Astrocyte of the spinal cord (primary cell): ENCODE results near the gene ZNF680.

Experiments
- DNase-seq: peaks from one replicate; pipeline ENCODE4 v3.0.0; 2011; ENCODE audit warnings: low read depth, low spot score
- H3K4me3 ChIP-seq: 2 replicates; pipeline ENCODE4 v1.5.1; 2011; ENCODE audit warnings: low read depth, mild to moderate bottlenecking, low read length, moderate library complexity
- in situ Hi-C: cut with HindIII; loops from 2 replicates; pipeline ENCODE4 v1.10.0; 2017; ENCODE audit warnings: low sequenced_read_pairs
- TF ChIP-seq, protein P1 (sequence below): IDR thresholded peaks from 2 replicates; pipeline ENCODE4 v1.5.1; 2012; ENCODE audit warnings: low read depth, mild to moderate bottlenecking, low read length, inconsistent platforms

Gene ZNF680

GRCh38 chr7:64603271-64603670 is 40.4 kb upstream of the ZNF680 start:
- in situ Hi-C loops = no loop called here
- TF ChIP-seq, protein P1, sequence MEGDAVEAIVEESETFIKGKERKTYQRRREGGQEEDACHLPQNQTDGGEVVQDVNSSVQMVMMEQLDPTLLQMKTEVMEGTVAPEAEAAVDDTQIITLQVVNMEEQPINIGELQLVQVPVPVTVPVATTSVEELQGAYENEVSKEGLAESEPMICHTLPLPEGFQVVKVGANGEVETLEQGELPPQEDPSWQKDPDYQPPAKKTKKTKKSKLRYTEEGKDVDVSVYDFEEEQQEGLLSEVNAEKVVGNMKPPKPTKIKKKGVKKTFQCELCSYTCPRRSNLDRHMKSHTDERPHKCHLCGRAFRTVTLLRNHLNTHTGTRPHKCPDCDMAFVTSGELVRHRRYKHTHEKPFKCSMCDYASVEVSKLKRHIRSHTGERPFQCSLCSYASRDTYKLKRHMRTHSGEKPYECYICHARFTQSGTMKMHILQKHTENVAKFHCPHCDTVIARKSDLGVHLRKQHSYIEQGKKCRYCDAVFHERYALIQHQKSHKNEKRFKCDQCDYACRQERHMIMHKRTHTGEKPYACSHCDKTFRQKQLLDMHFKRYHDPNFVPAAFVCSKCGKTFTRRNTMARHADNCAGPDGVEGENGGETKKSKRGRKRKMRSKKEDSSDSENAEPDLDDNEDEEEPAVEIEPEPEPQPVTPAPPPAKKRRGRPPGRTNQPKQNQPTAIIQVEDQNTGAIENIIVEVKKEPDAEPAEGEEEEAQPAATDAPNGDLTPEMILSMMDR = no peak
- no peak for DNase-seq
- H3K4me3 ChIP-seq = no peak overlapping the region

DNA sequence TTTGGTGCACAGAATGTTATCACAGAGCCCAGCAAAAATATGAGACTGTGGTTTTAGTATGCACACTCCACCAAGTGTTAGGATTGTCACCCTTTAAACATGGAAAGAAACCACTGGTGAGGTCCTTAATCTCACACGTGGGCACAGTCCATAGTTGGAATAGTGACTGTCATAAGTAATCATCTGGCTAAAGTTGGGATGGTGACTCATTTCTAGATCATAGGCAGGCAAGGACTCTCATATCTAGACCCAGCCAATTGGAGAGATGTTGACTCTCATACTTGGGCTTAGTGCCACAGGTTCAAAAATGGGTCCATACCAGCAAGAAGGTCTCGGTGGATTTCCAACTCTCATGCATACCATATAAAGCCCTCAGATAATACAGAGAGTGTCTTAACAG is 39.6 kb upstream of the ZNF680 start:
- no peak overlapping the region for H3K4me3 ChIP-seq
- peak; percentile 6 for DNase-seq
- in situ Hi-C loops = no loop called here
- TF ChIP-seq, protein P1 = no peak

DNA sequence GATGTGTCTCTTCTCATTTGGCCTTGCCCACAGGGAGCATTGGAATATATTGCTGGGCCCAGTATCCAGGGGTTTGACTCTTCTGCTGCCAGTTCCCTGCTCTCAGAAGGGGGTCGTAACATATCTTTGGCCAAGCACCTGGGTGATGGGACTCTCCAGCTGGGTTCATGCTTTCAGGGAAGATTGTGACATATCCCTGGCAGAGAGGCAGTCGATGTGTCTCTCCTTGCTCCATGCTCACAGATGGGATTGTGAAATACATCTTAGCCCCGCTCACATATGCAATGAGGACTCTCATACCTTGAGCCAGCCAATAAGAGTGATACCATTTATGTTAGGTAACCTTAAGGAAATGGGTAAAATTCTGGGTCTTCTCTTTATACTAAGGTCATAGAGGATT is 39.2 kb upstream of the ZNF680 start:
- TF ChIP-seq, protein P1 = no peak
- no peak for DNase-seq
- H3K4me3 ChIP-seq = no peak overlapping the region
- in situ Hi-C loops = no loop called here

DNA sequence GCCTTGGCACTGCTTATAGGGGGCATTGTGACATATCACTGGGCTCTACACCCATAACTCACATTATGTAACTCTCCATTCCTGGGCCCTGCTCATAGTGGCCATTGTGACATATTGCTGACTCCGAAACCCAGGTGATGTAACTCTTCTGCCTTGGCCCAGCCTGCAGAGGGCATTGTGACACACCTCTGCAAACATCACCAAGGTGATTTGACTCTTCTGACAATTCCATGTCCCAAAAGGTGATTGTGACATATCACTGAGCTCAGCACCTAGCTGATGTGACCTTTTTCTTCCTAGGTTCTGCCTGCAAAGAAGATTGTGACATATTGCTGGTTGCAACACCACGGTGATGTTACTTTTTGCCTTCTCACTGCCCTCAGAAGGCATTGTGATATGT is 36.5 kb upstream of the ZNF680 start:
- in situ Hi-C loops = no loop called here
- H3K4me3 ChIP-seq = no peak overlapping the region

GRCh38 chr7:64590971-64591370 is 28.1 kb upstream of the ZNF680 start:
- no peak overlapping the region for H3K4me3 ChIP-seq
- no peak for DNase-seq
- in situ Hi-C loops = no loop called here
- TF ChIP-seq, protein P1 = no peak

More for the DNA sequence above, 36.5 kb upstream of the ZNF680 start:
- no peak for DNase-seq
- TF ChIP-seq, protein P1 = no peak

GRCh38 chr7:64581926-64582894 is 19.3 kb upstream of the ZNF680 start:
- DNase-seq = peak; percentile 53
- in situ Hi-C loops = no loop called here
- TF ChIP-seq, protein P1 = no peak
- no peak overlapping the region for H3K4me3 ChIP-seq
